ENCODE results near the gene ATXN7L2. TPM values are rescaled to one million over a fixed set of nuclear protein-coding genes. Genes with fewer than 3 reads are reported as not detected.

Gene ATXN7L2
- total and polyA plus RNA-seq, 2 experiments from 2014 or later, result 6.6 to 9.3 TPM

DNA sequence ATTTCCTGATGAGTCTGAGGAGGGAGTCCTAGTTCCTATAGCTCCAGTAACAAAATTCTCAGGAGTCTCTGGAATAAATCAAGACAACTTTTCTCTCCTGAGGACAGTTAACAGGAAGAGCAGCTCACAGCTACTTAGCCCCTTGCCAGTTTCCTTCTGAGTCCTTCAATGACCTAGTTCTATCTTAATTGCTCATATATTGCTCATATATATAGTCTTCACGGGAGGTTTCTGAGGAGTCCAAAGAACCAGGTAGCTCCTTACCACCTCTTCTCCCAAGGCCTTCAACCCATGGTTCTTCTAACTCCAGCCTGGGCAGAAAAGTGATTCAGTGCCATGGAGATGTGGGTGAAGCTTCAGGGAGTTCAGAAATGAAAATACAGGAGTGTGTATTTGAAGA, 21.3 kb downstream of the ATXN7L2 start:
- Histone ChIP-seq H3K27me3 (no peaks in the 10 kb centered on the region), H3K4me2 (no peak overlapping the region), H3K4me3 (no peak overlapping the region), H4K20me1 (ENCODE audit: insufficient read depth, poor library complexity, severe bottlenecking) (no peaks in the 10 kb centered on the region), H3K36me3 (replicated peaks; ENCODE audit: insufficient read depth, low read depth) (no peaks in the 10 kb centered on the region), H2AFZ (no peak overlapping the region), H3K9me2 (replicated peaks; ENCODE audit: insufficient read depth) (no peaks in the 10 kb centered on the region), H3K27ac (no peak overlapping the region), H3K4me1 (ENCODE audit: insufficient read depth) (peaks cover 1% of the 10 kb centered on the region), H3K9me3 (ENCODE audit: low read depth) (no peaks in the 10 kb centered on the region), H3K79me2 (no peaks in the 10 kb centered on the region)
- no peak for DNase-seq (ENCODE audit: low spot score)
- 95% methylated on average over 1 of the region's 1 CpG for WGBS (ENCODE audit: low lambda C conversion rate, missing lambda C conversion rate)
- TF ChIP-seq EZH2 (IDR thresholded peaks at IDR 0.05; ENCODE audit: borderline replicate concordance), result no peak
- no peak for TF ChIP-seq EZH2phosphoT487 (IDR thresholded peaks at IDR 0.05; ENCODE audit: low read depth, severe bottlenecking, unreplicated experiment)
- TF ChIP-seq, protein P1, sequence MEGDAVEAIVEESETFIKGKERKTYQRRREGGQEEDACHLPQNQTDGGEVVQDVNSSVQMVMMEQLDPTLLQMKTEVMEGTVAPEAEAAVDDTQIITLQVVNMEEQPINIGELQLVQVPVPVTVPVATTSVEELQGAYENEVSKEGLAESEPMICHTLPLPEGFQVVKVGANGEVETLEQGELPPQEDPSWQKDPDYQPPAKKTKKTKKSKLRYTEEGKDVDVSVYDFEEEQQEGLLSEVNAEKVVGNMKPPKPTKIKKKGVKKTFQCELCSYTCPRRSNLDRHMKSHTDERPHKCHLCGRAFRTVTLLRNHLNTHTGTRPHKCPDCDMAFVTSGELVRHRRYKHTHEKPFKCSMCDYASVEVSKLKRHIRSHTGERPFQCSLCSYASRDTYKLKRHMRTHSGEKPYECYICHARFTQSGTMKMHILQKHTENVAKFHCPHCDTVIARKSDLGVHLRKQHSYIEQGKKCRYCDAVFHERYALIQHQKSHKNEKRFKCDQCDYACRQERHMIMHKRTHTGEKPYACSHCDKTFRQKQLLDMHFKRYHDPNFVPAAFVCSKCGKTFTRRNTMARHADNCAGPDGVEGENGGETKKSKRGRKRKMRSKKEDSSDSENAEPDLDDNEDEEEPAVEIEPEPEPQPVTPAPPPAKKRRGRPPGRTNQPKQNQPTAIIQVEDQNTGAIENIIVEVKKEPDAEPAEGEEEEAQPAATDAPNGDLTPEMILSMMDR (IDR thresholded peaks at IDR 0.05; ENCODE audit: poor library complexity), result no peak

DNA sequence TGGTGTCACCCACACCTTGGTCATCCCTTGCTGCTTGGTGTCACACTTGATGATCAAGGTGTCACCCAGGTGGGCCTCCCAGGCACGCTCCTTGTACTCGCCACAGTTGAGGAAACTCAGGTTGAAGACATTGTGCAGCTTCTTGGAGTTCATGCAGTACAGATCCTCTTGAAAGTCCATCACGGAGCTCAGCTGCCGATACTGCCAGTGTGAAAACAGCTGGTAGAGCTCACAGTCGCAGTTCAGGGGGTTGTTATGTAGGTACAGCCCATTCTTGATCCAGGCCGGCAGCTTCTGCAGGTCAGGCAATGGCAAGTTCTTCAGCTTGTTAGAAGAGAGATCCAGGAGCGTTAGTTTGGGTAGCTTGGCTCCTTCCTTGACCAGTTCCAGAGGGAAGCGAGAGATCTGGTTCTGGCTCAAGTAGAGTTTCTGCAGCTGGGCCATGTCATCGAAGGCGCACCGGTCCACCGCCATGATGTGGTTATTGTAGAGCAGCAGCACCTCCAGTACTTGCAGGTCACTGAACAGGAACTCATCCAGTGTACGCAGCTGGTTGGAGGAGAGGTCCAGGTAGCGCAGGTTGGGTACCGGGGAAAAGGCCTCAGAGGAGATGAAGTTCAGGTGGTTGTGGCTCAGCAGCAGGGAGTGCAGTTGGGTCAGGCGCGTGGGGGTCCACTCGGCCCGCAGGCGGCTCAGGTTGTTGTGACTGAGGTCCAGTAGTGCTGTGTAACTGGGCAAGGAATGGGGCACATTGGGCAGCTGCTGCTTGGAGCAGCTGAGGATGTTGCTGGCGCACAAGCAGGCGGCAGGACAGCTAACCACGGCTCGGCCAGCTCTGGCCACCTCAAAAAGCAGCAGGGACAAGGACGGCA, 24.5 kb downstream of the ATXN7L2 start:
- TF ChIP-seq, protein P1 (IDR thresholded peaks at IDR 0.05; ENCODE audit: poor library complexity), result no peak
- no peak for TF ChIP-seq EZH2phosphoT487 (IDR thresholded peaks at IDR 0.05; ENCODE audit: low read depth, severe bottlenecking, unreplicated experiment)
- TF ChIP-seq EZH2 (IDR thresholded peaks at IDR 0.05; ENCODE audit: borderline replicate concordance), result no peak
- Histone ChIP-seq H3K27ac (no peak overlapping the region), H3K4me3 (no peak overlapping the region), H3K4me1 (ENCODE audit: insufficient read depth) (peaks cover 4% of the 10 kb centered on the region), H4K20me1 (ENCODE audit: insufficient read depth, poor library complexity, severe bottlenecking) (no peaks in the 10 kb centered on the region), H3K9me2 (replicated peaks; ENCODE audit: insufficient read depth) (no peaks in the 10 kb centered on the region), H3K79me2 (no peaks in the 10 kb centered on the region), H3K27me3 (peaks cover 6% of the 10 kb centered on the region), H3K4me2 (peak overlapping the region; percentile 97), H2AFZ (no peak overlapping the region), H3K36me3 (replicated peaks; ENCODE audit: insufficient read depth, low read depth) (no peaks in the 10 kb centered on the region), H3K9me3 (ENCODE audit: low read depth) (no peaks in the 10 kb centered on the region)
- 94% methylated on average over 25 of the region's 25 CpGs for WGBS (ENCODE audit: low lambda C conversion rate, missing lambda C conversion rate)
- DNase-seq (ENCODE audit: low spot score), result no peak

DNA sequence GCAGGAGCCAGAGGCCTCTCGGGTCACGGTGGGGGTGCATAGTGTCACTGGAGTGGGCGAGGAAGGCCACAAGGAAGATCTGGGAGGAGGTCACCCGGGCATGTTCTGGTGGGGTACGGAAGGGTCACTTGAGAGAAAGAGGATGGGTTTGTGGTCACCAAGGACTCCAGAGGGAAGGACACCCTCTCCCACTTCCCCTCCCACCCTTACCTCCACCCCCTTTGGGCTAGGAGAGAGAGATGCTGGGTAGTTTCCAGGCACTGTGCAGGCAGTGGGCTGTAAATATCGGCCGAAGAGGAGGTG, 25.1 kb downstream of the ATXN7L2 start:
- Histone ChIP-seq H3K27me3 (peaks cover 8% of the 10 kb centered on the region), H3K36me3 (replicated peaks; ENCODE audit: insufficient read depth, low read depth) (no peaks in the 10 kb centered on the region), H2AFZ (no peak overlapping the region), H3K4me1 (ENCODE audit: insufficient read depth) (peaks cover 4% of the 10 kb centered on the region), H4K20me1 (ENCODE audit: insufficient read depth, poor library complexity, severe bottlenecking) (no peaks in the 10 kb centered on the region), H3K9me2 (replicated peaks; ENCODE audit: insufficient read depth) (no peaks in the 10 kb centered on the region), H3K27ac (no peak overlapping the region), H3K9me3 (ENCODE audit: low read depth) (no peaks in the 10 kb centered on the region), H3K4me3 (no peak overlapping the region), H3K4me2 (peak overlapping the region; percentile 97), H3K79me2 (no peaks in the 10 kb centered on the region)
- DNase-seq (ENCODE audit: low spot score), result no peak
- 67% methylated on average over 7 of the region's 7 CpGs for WGBS (ENCODE audit: low lambda C conversion rate, missing lambda C conversion rate)
- TF ChIP-seq, protein P1 (IDR thresholded peaks at IDR 0.05; ENCODE audit: poor library complexity), result no peak
- TF ChIP-seq EZH2phosphoT487 (IDR thresholded peaks at IDR 0.05; ENCODE audit: low read depth, severe bottlenecking, unreplicated experiment), result no peak
- no peak for TF ChIP-seq EZH2 (IDR thresholded peaks at IDR 0.05; ENCODE audit: borderline replicate concordance)

Measured in hepatocyte (in vitro differentiated cells).